NCI-H1694 treated with DMSO at 0.1 percent for 48 hours (cell line): ENCODE measurements around the gene C9orf72.
A peak's percentile ranks its signal among the peaks of the same experiment; 100 is the strongest.

Source experiments
- DNase-seq: peaks from one replicate; lab custom pipeline; 2025; lab: John Stamatoyannopoulos, UW

The C9orf72 gene

GRCh38 chr9:27573634-27574590, 631 bp upstream of the C9orf72 start:
- DNase-seq = peak; percentile 98

GRCh38 chr9:27572566-27572917, 739 bp downstream of the C9orf72 start:
- DNase-seq = no peak

- DNase-seq = no peak
Observed at GRCh38 chr9:27572061-27572460, 1.2 kb downstream of the C9orf72 start.

GRCh38 chr9:27571011-27571410, 2.3 kb downstream of the C9orf72 start:
- no peak for DNase-seq

GRCh38 chr9:27569406-27569805, 3.9 kb downstream of the C9orf72 start:
- no peak for DNase-seq

GRCh38 chr9:27566118-27566517, 7.2 kb downstream of the C9orf72 start:
- no peak for DNase-seq

- no peak for DNase-seq
Observed at GRCh38 chr9:27565696-27566095, 7.6 kb downstream of the C9orf72 start.

- DNase-seq = no peak
Observed at GRCh38 chr9:27564670-27565069, 8.6 kb downstream of the C9orf72 start.

GRCh38 chr9:27563738-27564430, 9.4 kb downstream of the C9orf72 start:
- DNase-seq = no peak

GRCh38 chr9:27561685-27562084, 11.6 kb downstream of the C9orf72 start:
- DNase-seq = no peak

- DNase-seq = no peak
Observed at GRCh38 chr9:27560457-27560856, 12.8 kb downstream of the C9orf72 start.

GRCh38 chr9:27558307-27558706, 15.0 kb downstream of the C9orf72 start:
- no peak for DNase-seq

- DNase-seq = no peak
Observed at GRCh38 chr9:27556470-27556869, 16.8 kb downstream of the C9orf72 start.

- no peak for DNase-seq
Observed at GRCh38 chr9:27554712-27555111, 18.6 kb downstream of the C9orf72 start.

GRCh38 chr9:27549196-27549755, 24.0 kb downstream of the C9orf72 start:
- DNase-seq = no peak

- peak; percentile 61 for DNase-seq
Observed at GRCh38 chr9:27548055-27548741, 25.1 kb downstream of the C9orf72 start.

GRCh38 chr9:27545471-27545870, 27.8 kb downstream of the C9orf72 start:
- no peak for DNase-seq

- DNase-seq = no peak
Observed at GRCh38 chr9:27542508-27542907, 30.8 kb downstream of the C9orf72 start.

- no peak for DNase-seq
Observed at GRCh38 chr9:27541740-27542139, 31.5 kb downstream of the C9orf72 start.

GRCh38 chr9:27540502-27540901, 32.8 kb downstream of the C9orf72 start:
- no peak for DNase-seq

GRCh38 chr9:27539479-27540441, 33.5 kb downstream of the C9orf72 start:
- DNase-seq = no peak
